ENCODE measurements around the gene VPS39. TPM values are rescaled to one million over a fixed set of nuclear protein-coding genes. Genes with fewer than 3 reads are reported as not detected.

VPS39 gene
- total RNA-seq, 1 donor from 2014 or later = 29.0 TPM

- no peak for ATAC-seq
These were observed 79.6 kb downstream of the VPS39 start for GRCh38 chr15:42128476-42128875.

GRCh38 chr15:42123546-42123945 lies 84.6 kb downstream of the VPS39 start:
- no peak for ATAC-seq

GRCh38 chr15:42121682-42122081 lies 86.4 kb downstream of the VPS39 start:
- peak; percentile 55 for ATAC-seq

GRCh38 chr15:42121021-42121420 lies 87.1 kb downstream of the VPS39 start:
- ATAC-seq = no peak

GRCh38 chr15:42120285-42120684 lies 87.8 kb downstream of the VPS39 start:
- ATAC-seq = no peak

GRCh38 chr15:42119446-42119760 lies 88.7 kb downstream of the VPS39 start:
- ATAC-seq = peak; percentile 3

- ATAC-seq = peak; percentile 79
These were observed 89.3 kb downstream of the VPS39 start for GRCh38 chr15:42118650-42119445.

- no peak for ATAC-seq
These were observed 96.2 kb downstream of the VPS39 start for GRCh38 chr15:42111924-42112323.

- ATAC-seq = peak; percentile 72
These were observed 97.7 kb downstream of the VPS39 start for GRCh38 chr15:42110367-42110766.

GRCh38 chr15:42108806-42109205 lies 99.3 kb downstream of the VPS39 start:
- ATAC-seq = no peak

Other genes starting within 250 kb of the VPS39 start
- 32.0 TPM for gene EHD4, start 235.7 kb downstream of the VPS39 start, total RNA-seq
- 18.1 TPM for gene PLA2G4E, start 187.3 kb downstream of the VPS39 start, total RNA-seq
- 1.5 TPM for gene PLA2G4D, start 113.7 kb downstream of the VPS39 start, total RNA-seq
- 34.9 TPM for gene PLA2G4F, start 51.7 kb downstream of the VPS39 start, total RNA-seq
- 30.0 TPM for gene GANC, start 64.9 kb upstream of the VPS39 start, total RNA-seq
- gene TMEM87A, start 65.1 kb upstream of the VPS39 start, total RNA-seq = 60.1 TPM
- 4.5 TPM for gene CAPN3, start 151.2 kb upstream of the VPS39 start, total RNA-seq